ENCODE measurements around the gene MYBPH. TPM values are rescaled to one million over a fixed set of nuclear protein-coding genes. Genes with fewer than 3 reads are reported as not detected.

Gene MYBPH
- total RNA-seq, 1 experiment from 2014 or later: not detected

DNA sequence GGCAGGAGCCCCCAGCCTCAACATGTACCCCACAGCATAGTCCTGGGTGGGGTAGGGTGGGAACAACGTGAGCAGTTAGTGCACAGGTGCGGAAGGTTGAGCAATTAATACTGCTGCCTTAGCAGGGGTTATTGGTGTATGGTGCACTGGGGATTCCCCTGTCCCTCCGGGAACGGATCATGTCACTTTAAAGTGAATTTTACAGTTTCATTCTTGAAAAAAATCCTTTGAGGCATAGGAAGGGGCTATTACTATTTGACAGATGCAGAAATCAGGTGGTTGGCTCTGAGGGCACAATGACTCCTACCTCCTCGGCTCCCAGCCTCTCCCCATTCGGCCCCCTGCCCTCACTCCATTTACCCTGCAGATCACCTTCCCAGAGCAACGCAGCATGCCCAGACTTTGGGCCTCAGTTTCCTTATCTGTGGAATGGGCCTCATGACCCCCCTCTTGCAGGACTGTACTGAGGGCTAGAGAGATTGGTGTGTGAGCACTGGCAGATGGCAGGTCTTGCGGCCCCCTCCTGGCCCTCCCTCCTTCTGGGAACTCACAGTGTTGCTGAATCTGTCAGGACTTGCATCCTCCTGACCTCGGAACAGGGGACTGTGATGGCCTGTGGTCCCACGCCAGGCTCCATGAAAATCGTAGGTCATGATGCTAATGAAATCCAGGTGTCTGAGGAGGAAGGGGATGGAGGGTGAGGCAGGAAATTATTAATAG lies 5.1 kb upstream of the MYBPH start:
- Histone ChIP-seq H3K79me2 (ENCODE audit: insufficient read depth, low read length) (no peaks in the 10 kb centered on the region), H2BK15ac (ENCODE audit: low read depth, low read length) (no peak overlapping the region), H3K4me1 (ENCODE audit: insufficient read depth, low read length) (no peaks in the 10 kb centered on the region; the same call in 1 of the 2 replicates), H3K79me1 (ENCODE audit: insufficient read depth, low read depth, low read length, poor library complexity, severe bottlenecking) (no peaks in the 10 kb centered on the region), H2AFZ (ENCODE audit: low read length) (no peak overlapping the region), H2BK12ac (ENCODE audit: insufficient read length, low read depth, low read length) (no peak overlapping the region), H2BK5ac (ENCODE audit: insufficient read length, low read length) (no peak overlapping the region), H3K4ac (ENCODE audit: low read depth, low read length) (no peak overlapping the region), H3T11ph (ENCODE audit: low read length) (no peak overlapping the region), H4K20me1 (ENCODE audit: control insufficient read depth, insufficient read depth, insufficient read length) (no peaks in the 10 kb centered on the region), H3K9ac (ENCODE audit: extremely low read depth, insufficient read length, low read length) (no peak overlapping the region), H3K23me2 (ENCODE audit: insufficient read length, low read depth, low read length, poor library complexity, severe bottlenecking) (no peaks in the 10 kb centered on the region), H3K14ac (ENCODE audit: insufficient read depth, low read length) (no peak overlapping the region), H2BK120ac (ENCODE audit: low read depth, low read length, poor library complexity, severe bottlenecking) (no peak overlapping the region), H3K9me3 (ENCODE audit: control insufficient read depth, low read depth, low read length) (no peaks in the 10 kb centered on the region), H3K56ac (ENCODE audit: insufficient read length, low read depth, low read length) (no peak overlapping the region), H2BK20ac (ENCODE audit: low read depth, low read length, poor library complexity, severe bottlenecking) (no peak overlapping the region), H3K18ac (ENCODE audit: insufficient read length, low read depth, low read length) (no peak overlapping the region), H2AK5ac (ENCODE audit: insufficient read length, low read length) (no peak overlapping the region), H3K4me2 (ENCODE audit: insufficient read depth, insufficient read length, low read length) (no peak overlapping the region), H4K91ac (ENCODE audit: insufficient read length, low read depth, low read length) (no peak overlapping the region), H3K23ac (ENCODE audit: insufficient read length, low read depth, low read length) (no peak overlapping the region), H3K27me3 (ENCODE audit: insufficient read depth, low read length) (no peaks in the 10 kb centered on the region), H4K8ac (replicated peaks; ENCODE audit: insufficient read length, low read depth, low read length) (no peak overlapping the region), H3K27ac (ENCODE audit: insufficient read length, low read depth, low read length) (no peak overlapping the region), H4K5ac (ENCODE audit: insufficient read length, low read depth, low read length) (no peak overlapping the region)
- no peak overlapping the region; a peak in 1 of 7 replicates for H3K27ac Mint-ChIP-seq
- H3K36me3 Mint-ChIP-seq (ENCODE audit: insufficient read depth in 1 of 3, low read depth in 3 of 3): no peaks in the 10 kb centered on the region
- no peak for DNase-seq
- H3K4me1 Mint-ChIP-seq: peaks cover 29 to 45% of the 10 kb centered on the region in 2 experiments
- no peaks in the 10 kb centered on the region for H3K9me3 Mint-ChIP-seq
- TF ChIP-seq, protein P1, sequence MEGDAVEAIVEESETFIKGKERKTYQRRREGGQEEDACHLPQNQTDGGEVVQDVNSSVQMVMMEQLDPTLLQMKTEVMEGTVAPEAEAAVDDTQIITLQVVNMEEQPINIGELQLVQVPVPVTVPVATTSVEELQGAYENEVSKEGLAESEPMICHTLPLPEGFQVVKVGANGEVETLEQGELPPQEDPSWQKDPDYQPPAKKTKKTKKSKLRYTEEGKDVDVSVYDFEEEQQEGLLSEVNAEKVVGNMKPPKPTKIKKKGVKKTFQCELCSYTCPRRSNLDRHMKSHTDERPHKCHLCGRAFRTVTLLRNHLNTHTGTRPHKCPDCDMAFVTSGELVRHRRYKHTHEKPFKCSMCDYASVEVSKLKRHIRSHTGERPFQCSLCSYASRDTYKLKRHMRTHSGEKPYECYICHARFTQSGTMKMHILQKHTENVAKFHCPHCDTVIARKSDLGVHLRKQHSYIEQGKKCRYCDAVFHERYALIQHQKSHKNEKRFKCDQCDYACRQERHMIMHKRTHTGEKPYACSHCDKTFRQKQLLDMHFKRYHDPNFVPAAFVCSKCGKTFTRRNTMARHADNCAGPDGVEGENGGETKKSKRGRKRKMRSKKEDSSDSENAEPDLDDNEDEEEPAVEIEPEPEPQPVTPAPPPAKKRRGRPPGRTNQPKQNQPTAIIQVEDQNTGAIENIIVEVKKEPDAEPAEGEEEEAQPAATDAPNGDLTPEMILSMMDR (conservative IDR thresholded peaks at IDR 0.05): no peak
- no peak overlapping the region for H3K4me3 Mint-ChIP-seq
- peaks cover 1% of the 10 kb centered on the region for H3K27me3 Mint-ChIP-seq (ENCODE audit: low read depth)
- WGBS (ENCODE audit: extremely low coverage, insufficient read length, low lambda C conversion rate): no CpG with 5 or more reads among the region's 11 CpGs

All from H9 (cell line).